Mammary epithelial cell (primary cell): ENCODE measurements around the gene GPC1.

Experiments
- EZH2 ChIP-seq: IDR thresholded peaks from 2 replicates; pipeline ENCODE4 v1.6.1; 2012; ENCODE audit warnings: low read length, inconsistent platforms, borderline replicate concordance
- TF ChIP-seq, protein P1 (sequence below), 2 donors: IDR thresholded peaks in 1 of 2; conservative IDR thresholded peaks in 1 of 2; 2 replicates each; pipeline ENCODE4 v1.5.1; 2011 to 2012; ENCODE audit warnings: inconsistent platforms in 2 of 2, low read length in 2 of 2, mild to moderate bottlenecking in 2 of 2, control low read depth in 1 of 2, low read depth in 1 of 2; ENCODE audit not compliant: insufficient read depth in 1 of 2; ENCODE audit errors: extremely low read depth in 1 of 2

- TF ChIP-seq, protein P1, sequence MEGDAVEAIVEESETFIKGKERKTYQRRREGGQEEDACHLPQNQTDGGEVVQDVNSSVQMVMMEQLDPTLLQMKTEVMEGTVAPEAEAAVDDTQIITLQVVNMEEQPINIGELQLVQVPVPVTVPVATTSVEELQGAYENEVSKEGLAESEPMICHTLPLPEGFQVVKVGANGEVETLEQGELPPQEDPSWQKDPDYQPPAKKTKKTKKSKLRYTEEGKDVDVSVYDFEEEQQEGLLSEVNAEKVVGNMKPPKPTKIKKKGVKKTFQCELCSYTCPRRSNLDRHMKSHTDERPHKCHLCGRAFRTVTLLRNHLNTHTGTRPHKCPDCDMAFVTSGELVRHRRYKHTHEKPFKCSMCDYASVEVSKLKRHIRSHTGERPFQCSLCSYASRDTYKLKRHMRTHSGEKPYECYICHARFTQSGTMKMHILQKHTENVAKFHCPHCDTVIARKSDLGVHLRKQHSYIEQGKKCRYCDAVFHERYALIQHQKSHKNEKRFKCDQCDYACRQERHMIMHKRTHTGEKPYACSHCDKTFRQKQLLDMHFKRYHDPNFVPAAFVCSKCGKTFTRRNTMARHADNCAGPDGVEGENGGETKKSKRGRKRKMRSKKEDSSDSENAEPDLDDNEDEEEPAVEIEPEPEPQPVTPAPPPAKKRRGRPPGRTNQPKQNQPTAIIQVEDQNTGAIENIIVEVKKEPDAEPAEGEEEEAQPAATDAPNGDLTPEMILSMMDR (conservative IDR thresholded peaks at IDR 0.05 in 1 of 2, IDR thresholded peaks at IDR 0.05 in 1 of 2; ENCODE audit: extremely low read depth in 1 of 2, insufficient read depth in 1 of 2, low read depth in 1 of 2, low read length in 2 of 2): no peak
- no peak for TF ChIP-seq EZH2
Measured at GRCh38 chr2:240451108-240451611, 15.7 kb downstream of the GPC1 start.
